HepG2 (cell line): ENCODE measurements around the gene SLC2A14. TPM values are rescaled to one million over a fixed set of nuclear protein-coding genes. Genes with fewer than 3 reads are reported as not detected.
A peak's percentile ranks its signal among the peaks of the same experiment; 100 is the strongest.

Experiments used
- ATAC-seq: fragments of 200-7000 bp; cut with Tn5 transposase; 3 replicates; pipeline ENCODE4 v1.9.1; 2020; ENCODE audit warnings: mild to moderate bottlenecking, moderate library complexity
- BruUV-seq: library from RNA; stranded (reverse); fragments of 400-500 nt; replicated peaks from 2 replicates; lab custom pipeline; 2021; lab: Mats Ljungman, UMichigan
- CTCF ChIA-PET: fragments of 300-600 bp; formaldehyde crosslinking; extraction: SDS; loops from one replicate; lab custom pipeline; 2021; ENCODE audit warnings: low total read pairs, inconsistent platforms, low intra/inter-chr PET ratio; lab: Yijun Ruan, JAX
- POLR2A ChIA-PET: fragments of 350-600 bp; sonication (Branson Sonifier 250); formaldehyde crosslinking; loops from one replicate; lab custom pipeline; 2020; ENCODE audit warnings: antibody characterized with exemption, inconsistent platforms; lab: Yijun Ruan, JAX
- DNase-seq: peaks from one replicate; pipeline ENCODE4 v3.0.0-alpha.2; 2015; ENCODE audit warnings: low spot score
- FAIRE-seq: peaks from 3 replicates; lab custom pipeline; 2011; peaks lifted over from hg19 to GRCh38; lab: Jason Lieb, UNC
- H2AFZ ChIP-seq: one replicate; pipeline ENCODE4 v1.6.1; 2011; ENCODE audit warnings: low read length, inconsistent platforms
- H3K27ac ChIP-seq: fragments of 300-600 bp; 3 replicates; pipeline ENCODE4 v1.8.0; 2011; ENCODE audit warnings: mixed run types, mild to moderate bottlenecking, mixed read lengths, low read length, inconsistent platforms; ENCODE audit not compliant: insufficient read depth; ENCODE audit errors: extremely low read length
- H3K27me3 ChIP-seq, 2 experiments: fragments of 200-600 bp in 1 of 2; 2 replicates in 1 of 2; 3 replicates in 1 of 2; pipeline versions ENCODE4 v1.6.0 to v1.8.0; 2011; ENCODE audit warnings: low read length in 2 of 2, mild to moderate bottlenecking in 2 of 2, moderate library complexity in 2 of 2, inconsistent platforms in 1 of 2; ENCODE audit not compliant: insufficient read depth in 2 of 2, control insufficient read depth in 1 of 2
- H3K36me3 ChIP-seq, 2 experiments: fragments of 200-600 bp in 1 of 2; replicated peaks in 1 of 2; 2 replicates in 1 of 2; 3 replicates in 1 of 2; pipeline versions ENCODE4 v1.5.1 to v1.8.0; 2011; ENCODE audit warnings: low read length in 2 of 2, inconsistent platforms in 1 of 2; ENCODE audit not compliant: insufficient read depth in 2 of 2, control insufficient read depth in 1 of 2
- H3K4me1 ChIP-seq: 2 replicates; pipeline ENCODE4 v1.5.1; 2012; ENCODE audit warnings: low read length, inconsistent platforms; ENCODE audit not compliant: insufficient read depth
- H3K4me2 ChIP-seq: 2 replicates; pipeline ENCODE4 v1.6.0; 2011; ENCODE audit warnings: low read depth, low read length, inconsistent platforms
- H3K4me3 ChIP-seq, 3 experiments: fragments of 200-600 bp in 1 of 3; sonication (generic), shearing (Covaris generic) in 1 of 3; replicated peaks in 1 of 3; 2 replicates each; pipeline ENCODE4 v1.5.1; 2011 to 2016; ENCODE audit warnings: low read length in 3 of 3, inconsistent platforms in 2 of 3, low read depth in 2 of 3, mild to moderate bottlenecking in 2 of 3, control low read depth in 1 of 3, mixed read lengths in 1 of 3; ENCODE audit not compliant: insufficient read depth in 1 of 3
- H3K79me2 ChIP-seq: one replicate; pipeline ENCODE4 v1.6.1; 2011; ENCODE audit warnings: low read length, inconsistent platforms; ENCODE audit not compliant: insufficient read depth
- H3K9ac ChIP-seq: 2 replicates; pipeline ENCODE4 v1.6.0; 2011; ENCODE audit warnings: mild to moderate bottlenecking, low read depth, low read length, inconsistent platforms; ENCODE audit not compliant: insufficient read depth
- H3K9me3 ChIP-seq: 2 replicates; pipeline ENCODE4 v1.5.1; 2012; ENCODE audit warnings: mild to moderate bottlenecking, low read length
- H4K20me1 ChIP-seq: 2 replicates; pipeline ENCODE4 v1.6.0; 2011; ENCODE audit warnings: inconsistent platforms, mild to moderate bottlenecking, low read length, moderate library complexity; ENCODE audit not compliant: insufficient read depth
- CBX2 ChIP-seq, 2 experiments: fragments of 200-600 bp in 1 of 2; sonication (generic); formaldehyde crosslinking in 1 of 2; IDR thresholded peaks; 2 replicates each; pipeline versions ENCODE4 v1.7.0 to v1.8.1; 2018 to 2022; ENCODE audit warnings: low read depth in 2 of 2, low read length in 1 of 2, mild to moderate bottlenecking in 1 of 2, missing genetic modification reagents in 1 of 2
- CEBPB ChIP-seq: IDR thresholded peaks from 2 replicates; pipeline ENCODE4 v1.6.1; 2011; ENCODE audit warnings: low read depth, low read length, improper control_type of control experiment, borderline replicate concordance
- HMGA1 ChIP-seq: sonication (generic); formaldehyde crosslinking; conservative IDR thresholded peaks from 2 replicates; pipeline ENCODE4 v1.4.0; 2020; ENCODE audit warnings: missing genetic modification reagents
- HNF4A ChIP-seq: sonication (generic); formaldehyde crosslinking; IDR thresholded peaks from 2 replicates; pipeline ENCODE4 v1.4.0; 2020; ENCODE audit warnings: missing genetic modification reagents
- HNRNPUL1 ChIP-seq: fragments of 200-400 bp; formaldehyde crosslinking; IDR thresholded peaks from 2 replicates; pipeline ENCODE4 v1.6.1; 2017; ENCODE audit warnings: low read depth, mild to moderate bottlenecking, low read length, moderate library complexity
- KLF9 ChIP-seq: IDR thresholded peaks from 2 replicates; pipeline ENCODE4 v1.6.1; 2016; ENCODE audit warnings: low read depth
- NR2F6 ChIP-seq, 2 experiments: IDR thresholded peaks; 2 replicates each; pipeline ENCODE4 v1.6.1; 2016; ENCODE audit warnings: antibody characterized with exemption in 1 of 2, mild to moderate bottlenecking in 1 of 2
- POLR2AphosphoS2 ChIP-seq: IDR thresholded peaks from 2 replicates; pipeline ENCODE4 v1.6.1; 2011; ENCODE audit warnings: low read depth, low read length, improper control_type of control experiment
- RXRA ChIP-seq: sonication (generic); formaldehyde crosslinking; IDR thresholded peaks from 2 replicates; pipeline ENCODE4 v1.5.1; 2020; ENCODE audit warnings: missing genetic modification reagents
- SRSF9 ChIP-seq: fragments of 200-400 bp; formaldehyde crosslinking; IDR thresholded peaks from 2 replicates; pipeline ENCODE4 v1.6.1; 2018; ENCODE audit warnings: borderline replicate concordance, mild to moderate bottlenecking, low read depth, low read length; ENCODE audit not compliant: insufficient read depth, poor library complexity, severe bottlenecking
- ZNF10 ChIP-seq: sonication (generic); formaldehyde crosslinking; IDR thresholded peaks from 2 replicates; pipeline ENCODE4 v1.4.0; 2020; ENCODE audit warnings: mild to moderate bottlenecking, low read depth, missing genetic modification reagents, borderline replicate concordance
- ZNF333 ChIP-seq: sonication (generic); formaldehyde crosslinking; IDR thresholded peaks from 2 replicates; pipeline ENCODE4 v1.4.0; 2020; ENCODE audit warnings: mild to moderate bottlenecking, missing genetic modification reagents, borderline replicate concordance
- ZNF572 ChIP-seq: sonication (generic); formaldehyde crosslinking; IDR thresholded peaks from 2 replicates; pipeline ENCODE4 v1.5.1; 2020; ENCODE audit warnings: mild to moderate bottlenecking, missing genetic modification reagents
- ZNF7 ChIP-seq: IDR thresholded peaks from 2 replicates; pipeline ENCODE4 v1.6.1; 2016; ENCODE audit warnings: missing biosample characterization, missing genetic modification reagents
- ZNF766 ChIP-seq: sonication (generic); formaldehyde crosslinking; IDR thresholded peaks from 2 replicates; pipeline ENCODE4 v1.5.0; 2020; ENCODE audit warnings: missing genetic modification reagents, borderline replicate concordance
- ZSCAN29 ChIP-seq: sonication (generic); formaldehyde crosslinking; conservative IDR thresholded peaks from 2 replicates; pipeline ENCODE4 v1.4.0; 2020; ENCODE audit warnings: mild to moderate bottlenecking, missing genetic modification reagents
- WGBS: methylation state at CpG from one replicate; pipeline ENCODE4 v1.1.6; 2017; ENCODE audit warnings: low lambda C conversion rate; 5-methylcytosine and 5-hydroxymethylcytosine counted together
- in situ Hi-C: cut with HindIII; loops from 2 replicates; pipeline ENCODE4 v1.10.0; 2017; ENCODE audit warnings: low pct_unique_long_range_greater_than_20kb; ENCODE audit not compliant: extremely low pct_ligation_motif_present
- intact Hi-C: fragments of 100-400 bp; cut with micrococcal nuclease; formaldehyde crosslinking; loops from one replicate; pipeline ENCODE4 v1.10.0; 2022; ENCODE audit not compliant: unreplicated experiment
- polyA plus RNA-seq, 8 experiments: library from polyadenylated mRNA; depleted of rRNA in 3 of 8; stranded (reverse) in 7 of 8; unstranded in 1 of 8; fragments of >200 nt; fragmentation: Illumina TruSeq in 4 of 8; extraction: Trizol in 4 of 8; gene quantifications; 2 replicates each; pipeline versions ENCODE4 v1.2.1 to v1.2.3, GENCODE V29; 2011 to 2016; ENCODE audit warnings: low read depth in 4 of 8, missing spikeins in 1 of 8, mixed read lengths in 1 of 8; ENCODE audit not compliant: insufficient read depth in 1 of 8
- total RNA-seq, 5 experiments: library from RNA; depleted of rRNA; stranded (reverse); fragments of >200 nt; fragmentation: Illumina TruSeq; extraction: Trizol; gene quantifications; 2 replicates each; pipeline ENCODE4 v1.2.3, GENCODE V29; 2016; ENCODE audit warnings: low read depth in 1 of 5
- TF ChIP-seq, protein P1 (sequence below): sonication (generic); formaldehyde crosslinking; IDR thresholded peaks from 2 replicates; pipeline ENCODE4 v1.4.0; 2020; ENCODE audit warnings: missing genetic modification reagents, low read depth, mild to moderate bottlenecking, borderline replicate concordance

Gene SLC2A14
- total and polyA plus RNA-seq, 2 of the 13 experiments (the other 11 are each of a cell fraction or from before 2014, with no cell fraction given): 7.7 to 39.0 TPM

DNA sequence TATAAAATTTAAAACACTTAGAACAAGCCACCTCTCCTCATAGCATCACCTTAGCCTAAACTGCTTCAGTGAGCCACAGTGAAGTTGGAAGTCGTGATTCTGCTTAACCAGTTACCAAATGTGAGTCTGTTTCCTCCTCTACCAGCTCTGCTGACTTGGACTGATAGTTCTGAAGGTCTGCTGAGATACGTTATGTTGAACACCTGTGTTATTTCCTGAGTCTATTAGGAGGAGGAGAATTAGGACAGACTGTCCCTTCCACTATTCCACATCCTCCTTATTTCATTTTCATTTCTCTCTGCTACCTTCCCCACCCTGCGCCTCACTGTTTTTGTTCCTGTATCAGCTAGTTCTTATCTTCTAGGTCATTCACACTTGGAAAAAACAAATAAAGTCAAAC lies 2.4 kb downstream of the SLC2A14 start:
- 95% methylated on average over 3 of the region's 3 CpGs for WGBS
- CTCF ChIA-PET: no interaction called here

DNA sequence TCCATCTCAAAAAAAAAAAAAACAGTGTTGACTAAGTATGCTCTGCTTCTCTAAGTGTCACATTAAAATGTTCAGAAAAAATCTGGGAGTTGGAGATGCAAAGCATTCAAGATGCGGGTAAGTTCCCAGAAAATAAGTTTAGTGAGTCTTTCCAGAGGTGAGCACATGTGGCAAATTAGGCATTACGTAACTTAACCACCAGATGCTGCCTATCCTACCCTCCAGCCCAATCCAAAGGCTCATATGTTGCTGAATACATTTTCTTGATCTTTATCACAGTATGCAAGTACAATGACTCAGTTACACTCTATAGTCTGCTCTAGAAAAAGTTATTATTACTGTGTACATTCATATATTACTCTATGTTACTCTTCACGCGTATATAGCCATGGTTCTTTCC lies 3.6 kb downstream of the SLC2A14 start:
- ATAC-seq (no peak), DNase-seq (no peak), FAIRE-seq (no peak)
- in situ Hi-C loops: no loop called here
- Histone ChIP-seq H3K9ac (no peak overlapping the region), H2AFZ (no peak overlapping the region), H3K4me1 (peaks cover 17% of the 10 kb centered on the region), H3K4me3 (no peak overlapping the region), H4K20me1 (no peaks in the 10 kb centered on the region), H3K27ac (no peak overlapping the region), H3K27me3 (no peaks in the 10 kb centered on the region), H3K9me3 (no peaks in the 10 kb centered on the region), H3K36me3 (peaks cover 3 to 12% of the 10 kb centered on the region in 2 experiments; a peak in 4 of 5 replicates), H3K79me2 (no peaks in the 10 kb centered on the region), H3K4me2 (no peak overlapping the region)
- TF ChIP-seq CEBPB (peak; percentile 41; the same call in 1 of the 2 replicates), NR2F6 (IDR thresholded peaks at IDR 0.05) (no peak), NR2F6 (CRISPR knock-in tag; IDR thresholded peaks at IDR 0.05) (no peak)
- BruUV-seq: TSS peak; percentile 19
- intact Hi-C loops: no loop called here
- CTCF ChIA-PET: no interaction called here
- POLR2A ChIA-PET: interaction anchor here (1.6 kb wide), 1 partner anchor 22 kb away, joined by 6 read pairs; no protein-coding TSS in a partner anchor
- 98% methylated on average over 4 of the region's 4 CpGs for WGBS

More for the DNA sequence above, 2.4 kb downstream of the SLC2A14 start:
- no TSS peak for BruUV-seq
- no peak overlapping the region for H3K4me2 ChIP-seq
- no peaks in the 10 kb centered on the region for H4K20me1 ChIP-seq
- FAIRE-seq (no peak), DNase-seq (no peak), ATAC-seq (no peak)
- peaks cover 17% of the 10 kb centered on the region for H3K4me1 ChIP-seq
- TF ChIP-seq POLR2AphosphoS2 (no peak), ZNF333 (CRISPR knock-in tag) (no peak), ZNF10 (CRISPR knock-in tag) (no peak), ZNF572 (CRISPR knock-in tag) (no peak), CBX2 (IDR thresholded peaks at IDR 0.05; ENCODE audit: low read depth, low read length) (no peak), CBX2 (CRISPR knock-in tag; IDR thresholded peaks at IDR 0.05; ENCODE audit: low read depth) (no peak), HNRNPUL1 (no peak), ZNF766 (CRISPR knock-in tag) (no peak), RXRA (CRISPR knock-in tag) (no peak), HMGA1 (no peak), ZNF7 (CRISPR knock-in tag) (no peak), KLF9 (CRISPR knock-in tag) (no peak), HNF4A (CRISPR knock-in tag) (no peak), ZSCAN29 (CRISPR knock-in tag) (no peak), SRSF9 (no peak)
- TF ChIP-seq, protein P1, sequence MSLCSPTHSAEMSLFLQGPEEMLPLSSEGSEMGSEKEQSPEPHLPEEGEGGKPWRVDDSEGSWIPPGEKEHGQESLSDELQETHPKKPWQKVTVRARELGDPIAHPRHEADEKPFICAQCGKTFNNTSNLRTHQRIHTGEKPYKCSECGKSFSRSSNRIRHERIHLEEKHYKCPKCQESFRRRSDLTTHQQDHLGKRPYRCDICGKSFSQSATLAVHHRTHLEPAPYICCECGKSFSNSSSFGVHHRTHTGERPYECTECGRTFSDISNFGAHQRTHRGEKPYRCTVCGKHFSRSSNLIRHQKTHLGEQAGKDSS (CRISPR knock-in tag): no peak
- H3K27me3 ChIP-seq: no peaks in the 10 kb centered on the region
- POLR2A ChIA-PET: interaction anchor here (0.9 to 1.6 kb wide), 2 partner anchors 16 to 21 kb away, joined by 3 to 6 read pairs; no protein-coding TSS in a partner anchor
- no peak overlapping the region for H3K9ac ChIP-seq
- H3K79me2 ChIP-seq: no peaks in the 10 kb centered on the region
- in situ Hi-C loops (no loop called here), intact Hi-C loops (no loop called here)
- no peak overlapping the region for H3K4me3 ChIP-seq
- H3K9me3 ChIP-seq: no peaks in the 10 kb centered on the region
- peaks cover 3 to 8% of the 10 kb centered on the region in 2 experiments; a peak in 3 of 5 replicates for H3K36me3 ChIP-seq
- no peak overlapping the region for H3K27ac ChIP-seq
- H2AFZ ChIP-seq: no peak overlapping the region
